GM19193 (cell line): ENCODE measurements around the gene GLCCI1.

Experiments used
- POLR2A ChIP-seq: IDR thresholded peaks from 4 replicates; pipeline ENCODE4 v1.6.1; 2011; ENCODE audit not compliant: insufficient read depth, insufficient read length; ENCODE audit errors: extremely low read depth

The GLCCI1 gene

DNA sequence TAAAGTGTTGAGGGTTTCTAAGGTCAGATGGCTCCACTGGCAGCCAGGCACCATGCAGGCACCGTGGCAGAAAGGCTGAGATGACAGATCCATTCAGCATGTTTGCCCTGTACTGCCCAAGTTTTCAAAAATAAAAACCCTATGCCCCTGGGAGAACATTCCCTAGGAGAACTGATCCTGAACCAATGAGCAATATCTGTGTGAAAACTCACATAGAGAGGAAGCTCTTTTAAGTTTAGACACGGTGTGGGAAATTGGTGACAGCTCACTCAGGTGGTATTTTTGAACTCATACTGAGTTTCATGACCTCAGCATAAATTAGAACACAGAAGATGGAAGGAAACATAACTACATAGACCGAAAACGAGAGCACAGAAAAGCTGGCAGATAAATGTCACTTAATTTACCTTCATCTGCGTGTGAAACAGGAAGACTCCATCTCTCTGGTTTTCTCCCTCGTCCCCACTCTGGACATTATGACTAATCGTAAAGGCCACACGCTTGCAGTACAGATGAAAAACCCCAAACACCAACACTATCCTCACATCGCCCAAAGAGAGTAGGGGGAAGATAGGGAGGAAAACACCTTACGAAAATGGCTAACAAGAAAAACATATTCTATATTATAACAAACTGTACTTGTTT lies 165.6 kb downstream of the GLCCI1 start:
- TF ChIP-seq POLR2A, result no peak

DNA sequence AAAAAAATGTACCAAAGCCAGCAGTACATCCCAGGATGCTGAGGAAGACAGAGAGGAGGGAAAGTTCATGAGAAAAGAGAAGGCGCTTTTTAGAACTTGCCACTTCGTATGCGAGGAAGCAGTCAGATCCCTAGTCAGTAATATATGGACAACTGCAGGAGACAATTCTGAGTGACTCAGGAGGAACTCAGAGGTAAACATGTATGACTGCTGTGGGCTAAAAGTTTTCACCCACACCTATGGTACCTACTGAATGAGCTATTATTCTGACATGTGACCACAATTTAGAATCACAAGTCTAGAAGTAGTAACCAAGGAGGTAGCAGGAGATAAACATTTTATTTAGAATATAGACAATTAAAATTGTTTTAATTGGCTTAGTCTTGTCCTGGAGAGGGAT lies 166.8 kb downstream of the GLCCI1 start:
- TF ChIP-seq POLR2A, result no peak

DNA sequence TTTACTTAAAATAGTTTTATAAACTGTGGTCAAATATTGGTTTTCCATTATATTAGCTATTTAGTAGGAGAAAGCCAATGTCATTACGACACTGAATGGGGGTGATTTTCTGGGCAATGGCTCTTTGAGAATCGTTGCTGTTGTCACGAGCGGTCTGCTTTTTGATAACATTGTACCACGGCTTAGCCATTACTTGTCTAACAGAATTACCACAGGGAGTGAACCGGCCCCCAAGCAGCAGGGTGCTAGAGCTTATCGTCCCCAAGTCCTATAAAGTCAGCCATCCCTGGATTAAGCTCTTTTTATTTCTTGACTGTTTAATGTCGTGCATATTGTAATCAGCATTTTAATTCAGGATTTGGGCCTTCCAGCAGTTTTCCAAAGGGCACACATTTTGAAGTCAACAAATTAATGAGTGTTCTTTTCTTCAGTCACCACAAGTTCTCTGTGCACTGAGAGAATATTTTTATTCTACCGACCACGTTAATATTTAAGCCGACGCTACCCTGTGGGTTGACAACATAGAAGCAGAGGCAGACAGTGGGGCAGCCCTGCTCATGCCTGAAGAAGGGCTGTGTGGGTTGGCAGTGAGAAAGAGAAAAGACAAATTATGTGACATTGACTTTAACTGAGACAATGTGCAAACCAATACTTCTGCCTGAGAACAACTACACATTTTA lies 167.6 kb downstream of the GLCCI1 start:
- no peak for TF ChIP-seq POLR2A
